BJ (cell line): ENCODE results near the gene VPS13A. TPM values are rescaled to one million over a fixed set of nuclear protein-coding genes. Genes with fewer than 3 reads are reported as not detected.

ENCODE experiments used
- CTCF ChIA-PET: fragments of 350-600 bp; formaldehyde crosslinking; extraction: SDS; loops from one replicate; lab custom pipeline; 2021; ENCODE audit warnings: antibody characterized with exemption, inconsistent platforms; lab: Yijun Ruan, JAX
- POLR2A ChIA-PET: fragments of 300-600 bp; sonication (Branson Sonifier 250); formaldehyde crosslinking; extraction: SDS; loops from one replicate; lab custom pipeline; 2021; ENCODE audit warnings: antibody characterized with exemption; lab: Charles Lee
- DNase-seq: peaks from one replicate; pipeline ENCODE4 v3.0.0-alpha.2; 2011; ENCODE audit warnings: low read depth
- H3K27me3 ChIP-seq: 2 replicates; pipeline ENCODE4 v1.6.0; 2011; ENCODE audit warnings: low read length; ENCODE audit not compliant: control insufficient read depth, insufficient read depth
- H3K36me3 ChIP-seq: 2 replicates; pipeline ENCODE4 v1.5.1; 2011; ENCODE audit warnings: low read length; ENCODE audit not compliant: control insufficient read depth, insufficient read depth
- H3K4me3 ChIP-seq: 2 replicates; pipeline ENCODE4 v1.5.1; 2011; ENCODE audit warnings: low read depth, mild to moderate bottlenecking, control low read depth, low read length
- CTCF ChIP-seq: IDR thresholded peaks from 2 replicates; pipeline ENCODE4 v1.5.1; 2011; ENCODE audit warnings: low read depth, mild to moderate bottlenecking, control low read depth, inconsistent platforms, low read length, moderate library complexity; ENCODE audit not compliant: insufficient read depth
- polyA plus RNA-seq: library from polyadenylated mRNA; depleted of rRNA; stranded (reverse); fragments of >200 nt; gene quantifications from 2 replicates; pipeline ENCODE4 v1.2.3, GENCODE V29; 2011

The VPS13A gene
- polyA plus RNA-seq, 1 experiment, result 7.5 TPM

DNA sequence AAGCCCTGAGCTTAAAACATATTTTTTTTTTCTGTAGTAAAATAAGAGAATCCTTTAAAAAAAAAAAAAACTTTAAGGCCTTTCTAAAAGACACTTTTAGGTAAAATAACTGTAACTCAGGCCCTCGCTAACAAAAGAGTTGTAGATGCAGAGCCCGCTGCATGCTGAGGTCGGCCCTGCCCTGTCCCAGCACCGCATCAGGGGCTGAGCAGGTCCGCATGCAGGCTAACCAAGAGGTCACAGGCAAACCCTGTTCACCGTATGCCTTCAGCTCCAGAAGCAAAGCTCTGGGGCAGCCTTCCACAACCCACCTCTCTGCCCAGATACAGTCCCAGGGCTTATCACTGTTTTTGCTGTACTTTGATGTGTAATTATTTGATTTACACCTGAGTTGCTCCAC is 254.7 kb downstream of the VPS13A start:
- no peak for TF ChIP-seq CTCF
- Histone ChIP-seq H3K27me3 (peaks cover 2% of the 10 kb centered on the region; the same call in 1 of the 2 replicates), H3K36me3 (no peaks in the 10 kb centered on the region), H3K4me3 (no peak overlapping the region)
- no peak for DNase-seq
- ChIA-PET POLR2A (no interaction called here), CTCF (interaction anchor here (3.0 to 7.0 kb wide), 2 partner anchors 25 to 603 kb away, joined by 23 to 91 read pairs; no protein-coding TSS in a partner anchor)

DNA sequence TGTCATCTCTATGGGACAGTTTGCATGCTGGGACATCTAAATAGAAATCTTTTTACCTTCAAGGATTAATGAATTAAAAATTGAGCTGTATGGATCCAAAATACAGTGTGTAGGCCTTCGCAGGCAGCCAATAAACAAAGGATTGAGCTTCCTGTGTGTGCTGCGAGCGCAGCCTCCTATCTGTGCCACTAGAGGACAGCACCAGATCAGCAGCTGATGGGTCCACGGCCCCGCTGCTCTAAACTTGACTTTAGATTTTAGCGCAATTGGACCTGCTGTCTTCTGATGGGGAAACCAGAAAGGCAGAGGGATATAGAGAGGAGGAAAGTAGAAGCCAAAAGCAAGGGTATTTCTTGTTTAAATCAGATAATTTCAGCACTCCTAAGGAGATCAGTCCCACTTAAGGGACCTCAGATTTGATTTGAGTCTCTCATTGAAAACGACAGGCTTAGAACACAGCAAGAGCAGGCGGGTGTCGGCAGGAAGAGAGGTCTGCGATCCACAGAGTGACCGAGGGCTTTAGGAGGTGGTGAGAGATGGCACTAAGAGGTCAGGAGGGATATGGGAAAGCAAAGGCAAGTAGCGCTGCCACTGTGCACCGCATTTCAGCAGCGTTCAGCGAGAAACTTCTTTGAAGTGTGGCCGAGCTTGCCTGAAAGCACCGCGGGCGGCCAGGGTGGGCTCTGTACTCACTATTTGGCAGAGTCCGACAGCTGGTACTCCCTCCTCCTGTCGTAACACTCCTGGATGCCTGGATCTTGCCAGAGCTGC is 256.5 kb downstream of the VPS13A start:
- H3K4me3 ChIP-seq, result no peak overlapping the region
- peaks cover 2% of the 10 kb centered on the region; the same call in 1 of the 2 replicates for H3K27me3 ChIP-seq
- peak; percentile 100 for TF ChIP-seq CTCF
- CTCF ChIA-PET, result interaction anchor here (0.6 to 7.0 kb wide), 34 partner anchors 8 to 781 kb away, joined by 3 to 91 read pairs (median 4); no protein-coding TSS in a partner anchor
- POLR2A ChIA-PET, result no interaction called here
- DNase-seq, result no peak
- H3K36me3 ChIP-seq, result no peaks in the 10 kb centered on the region

DNA sequence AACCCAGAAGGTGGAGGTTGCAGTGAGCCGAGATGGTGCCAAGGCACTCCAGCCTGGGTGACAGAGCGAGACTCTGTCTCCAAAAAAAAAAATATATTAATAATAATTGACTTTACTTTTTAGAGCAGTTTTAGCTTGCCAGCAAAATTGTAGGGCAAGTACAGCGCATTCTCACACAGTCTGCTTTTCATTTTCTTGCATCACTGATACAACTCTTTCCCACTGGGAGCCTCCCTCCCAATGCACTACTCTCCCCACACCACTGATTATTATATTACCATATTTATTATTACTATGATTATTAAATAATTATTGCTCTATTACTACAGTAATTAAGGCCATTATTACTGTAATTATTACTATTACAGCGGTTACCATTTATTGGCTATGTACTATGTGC is 257.9 kb downstream of the VPS13A start:
- ChIA-PET POLR2A (no interaction called here), CTCF (interaction anchor here (0.6 to 7.0 kb wide), 9 partner anchors 10 to 685 kb away, joined by 3 to 91 read pairs (median 22); no protein-coding TSS in a partner anchor)
- Histone ChIP-seq H3K36me3 (no peaks in the 10 kb centered on the region), H3K4me3 (no peak overlapping the region), H3K27me3 (no peaks in the 10 kb centered on the region)
- no peak for TF ChIP-seq CTCF
- DNase-seq, result no peak

DNA sequence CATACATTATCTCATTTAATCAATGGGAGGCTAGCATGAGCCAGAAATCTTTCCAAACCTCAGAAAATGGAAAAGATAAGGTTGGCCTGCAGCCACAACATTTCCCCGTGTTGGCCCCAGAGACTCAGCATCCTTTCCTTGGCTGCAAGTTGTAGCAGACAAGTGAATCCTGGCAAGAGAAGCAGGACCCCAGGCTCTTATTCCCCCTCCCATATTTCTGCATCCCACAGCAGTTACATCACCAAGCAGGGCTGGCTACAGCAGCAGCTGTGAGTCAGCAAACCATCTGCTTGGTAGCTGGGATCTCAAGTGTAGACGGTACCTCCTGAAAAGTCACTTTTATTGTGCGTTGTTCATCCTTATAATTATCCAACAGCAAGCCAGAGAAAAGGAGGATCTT is 258.4 kb downstream of the VPS13A start:
- Histone ChIP-seq H3K27me3 (no peaks in the 10 kb centered on the region), H3K4me3 (no peak overlapping the region), H3K36me3 (no peaks in the 10 kb centered on the region)
- ChIA-PET POLR2A (no interaction called here), CTCF (interaction anchor here (0.6 to 7.0 kb wide), 4 partner anchors 21 to 685 kb away, joined by 3 to 91 read pairs (median 18); no protein-coding TSS in a partner anchor)
- no peak for DNase-seq
- no peak for TF ChIP-seq CTCF

DNA sequence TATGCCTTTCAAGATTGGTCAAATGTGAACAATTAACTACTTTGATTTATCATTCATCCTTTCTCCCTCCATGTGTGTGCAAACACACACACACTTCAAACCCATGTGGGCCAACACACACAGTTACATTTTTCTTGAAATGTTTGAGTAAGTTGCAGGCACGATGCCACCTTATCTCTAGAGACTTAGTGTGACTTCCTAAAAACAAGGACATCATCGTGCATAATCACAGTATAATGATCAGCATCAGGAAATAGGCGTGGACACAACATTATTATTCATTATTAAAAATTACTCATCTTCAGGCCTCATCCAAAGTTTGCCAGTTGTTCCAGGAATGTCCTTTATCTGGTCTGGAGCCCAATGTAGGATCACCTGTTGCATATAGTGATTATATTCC is 261.3 kb downstream of the VPS13A start:
- H3K4me3 ChIP-seq, result no peak overlapping the region
- DNase-seq, result no peak
- H3K36me3 ChIP-seq, result no peaks in the 10 kb centered on the region
- H3K27me3 ChIP-seq, result no peaks in the 10 kb centered on the region
- ChIA-PET POLR2A (no interaction called here), CTCF (interaction anchor here (8.4 kb wide), 1 partner anchor 17 kb away, joined by 79 read pairs; no protein-coding TSS in a partner anchor)
- no peak for TF ChIP-seq CTCF
